SU-DHL-6 (cell line): ENCODE measurements around the gene SATB1.

Experiments used
- H2AFZ ChIP-seq: fragments of 200-600 bp; sonication (generic); 2 replicates; pipeline ENCODE4 v1.6.1; 2014; ENCODE audit warnings: low read depth, mild to moderate bottlenecking, moderate library complexity, mixed read lengths, antibody characterized with exemption, low read length; ENCODE audit not compliant: severe bottlenecking
- H3F3A ChIP-seq: fragments of 200-600 bp; shearing (Covaris generic); 2 replicates; pipeline ENCODE4 v1.6.0; 2016; ENCODE audit warnings: antibody characterized with exemption, mild to moderate bottlenecking; ENCODE audit not compliant: insufficient read depth
- H3K27ac ChIP-seq: fragments of 200-600 bp; sonication (generic); 2 replicates; pipeline ENCODE4 v1.5.1; 2016; ENCODE audit warnings: low read depth, mild to moderate bottlenecking, low read length, moderate library complexity, mixed read lengths
- H3K27me3 ChIP-seq: fragments of 200-600 bp; sonication (generic), shearing (Covaris generic); 2 replicates; pipeline ENCODE4 v1.6.0; 2014; ENCODE audit warnings: mild to moderate bottlenecking, low read length
- H3K36me3 ChIP-seq: fragments of 200-600 bp; sonication (generic); 2 replicates; pipeline ENCODE4 v1.6.1; 2014; ENCODE audit warnings: mild to moderate bottlenecking, low read length, mixed read lengths
- H3K4me2 ChIP-seq: fragments of 300-600, 200-600 bp; shearing (Covaris generic), sonication (generic); 2 replicates; pipeline ENCODE4 v1.6.0; 2014; ENCODE audit warnings: low read length, low read depth, mild to moderate bottlenecking; ENCODE audit not compliant: poor library complexity, severe bottlenecking
- H3K4me3 ChIP-seq: fragments of 200-600 bp; sonication (generic); 2 replicates; pipeline ENCODE4 v1.5.1; 2014; ENCODE audit warnings: antibody characterized with exemption, low read length, mild to moderate bottlenecking, mixed read lengths; ENCODE audit not compliant: insufficient read depth, poor library complexity, severe bottlenecking
- H3K79me2 ChIP-seq: fragments of 200-600 bp; sonication (generic); 2 replicates; pipeline ENCODE4 v1.6.1; 2014; ENCODE audit warnings: mild to moderate bottlenecking, low read length, moderate library complexity; ENCODE audit not compliant: insufficient read depth
- H3K9ac ChIP-seq: fragments of 200-600 bp; sonication (generic); 2 replicates; pipeline ENCODE4 v1.7.0; 2014; ENCODE audit warnings: mild to moderate bottlenecking, low read length
- H3K9me2 ChIP-seq: fragments of 200-600 bp; sonication (generic); replicated peaks from 2 replicates; pipeline ENCODE4 v1.6.1; 2014; ENCODE audit warnings: low read length; ENCODE audit not compliant: insufficient read depth
- H3K9me3 ChIP-seq: fragments of 200-600 bp; sonication (generic); 2 replicates; pipeline ENCODE4 v1.6.1; 2014; ENCODE audit warnings: low read length, mixed read lengths; ENCODE audit not compliant: insufficient read depth
- H4K20me1 ChIP-seq: fragments of 200-600 bp; sonication (generic); 2 replicates; pipeline ENCODE4 v1.6.1; 2014; ENCODE audit warnings: low read depth, mild to moderate bottlenecking, antibody characterized with exemption, low read length, moderate library complexity, mixed read lengths
- EZH2phosphoT487 ChIP-seq: fragments of 200-600 bp; sonication (generic), shearing (Covaris generic); conservative IDR thresholded peaks from 2 replicates; pipeline ENCODE4 v1.6.1; 2018; ENCODE audit warnings: mild to moderate bottlenecking, antibody characterized with exemption, low read length, moderate library complexity, mixed read lengths
- TF ChIP-seq, protein P1 (sequence below): fragments of 200-600 bp; sonication (generic); IDR thresholded peaks from one replicate; pipeline ENCODE4 v1.5.1; 2017; ENCODE audit warnings: antibody characterized with exemption, mild to moderate bottlenecking, low read length, moderate library complexity; ENCODE audit not compliant: insufficient read depth, poor library complexity, severe bottlenecking

The SATB1 gene

DNA sequence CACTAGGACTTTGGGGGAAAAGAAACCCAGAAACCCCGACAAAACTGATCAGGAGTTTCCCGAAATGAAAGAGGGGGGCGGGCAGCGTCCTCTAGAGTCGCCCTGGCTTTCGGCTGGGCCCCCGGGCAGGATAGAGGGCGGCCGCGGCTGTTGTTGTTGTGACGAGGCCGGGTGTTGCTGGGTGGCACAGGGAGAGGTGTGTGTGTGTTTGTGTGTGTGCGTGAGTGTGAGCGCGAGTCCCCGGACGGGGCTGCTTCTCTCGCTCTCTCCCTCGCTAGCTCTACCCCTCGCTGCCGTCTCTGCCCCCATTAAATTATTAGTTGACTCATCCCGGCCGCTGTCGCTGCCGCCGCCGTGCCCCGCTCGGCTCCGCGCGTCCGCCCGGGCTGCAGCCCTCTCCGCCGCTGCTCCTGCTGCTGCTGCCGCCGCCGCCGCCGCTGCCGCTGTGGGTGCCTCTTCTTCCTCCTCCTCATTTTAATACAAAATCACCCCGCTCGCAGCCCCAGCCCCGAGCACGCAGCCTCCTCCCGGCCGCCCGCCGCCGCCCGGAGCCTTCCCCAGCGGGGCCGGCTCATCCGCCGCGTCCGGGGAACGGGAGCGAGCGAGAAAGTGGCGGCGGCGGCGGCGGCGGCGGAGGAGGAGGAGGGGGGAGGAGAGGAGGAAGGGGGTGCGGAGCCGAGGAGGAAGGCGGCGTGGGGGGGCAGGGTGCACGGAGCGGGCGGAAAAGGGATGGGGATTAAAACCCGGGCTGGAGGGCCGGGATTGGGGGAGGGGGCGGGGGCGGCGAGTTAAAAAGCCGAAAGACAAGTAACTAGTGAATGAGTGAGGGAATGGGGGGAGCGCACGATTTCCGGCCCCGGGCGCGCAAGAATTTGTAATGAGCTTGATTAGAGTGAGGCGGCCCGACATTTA is at the start of gene SATB1:
TSS of gene SATB1 (minus strand) at position 611 of the 912 bp plus-strand sequence. CDS start 4,372 bp downstream, outside the sequence.
- Histone ChIP-seq H3K27me3 (no peaks in the 10 kb centered on the region), H3K9me2 (no peaks in the 10 kb centered on the region), H3K9me3 (no peaks in the 10 kb centered on the region), H3K27ac (no peak within 1 kb of the TSS), H3K79me2 (no peaks in the 10 kb centered on the region), H3K4me3 (peak within 1 kb of the TSS; percentile 72), H3K36me3 (no peaks in the 10 kb centered on the region), H3K4me2 (peak within 1 kb of the TSS; percentile 93), H4K20me1 (0 out of 2 replicates have a peak, but pooled peaks cover 3% of the 10 kb centered on the region), H2AFZ (peak within 1 kb of the TSS; percentile 95), H3K9ac (peak within 1 kb of the TSS; percentile 56), H3F3A (peaks cover 12% of the 10 kb centered on the region)
- TF ChIP-seq EZH2phosphoT487: no peak

- Histone ChIP-seq H3K9ac (no peak overlapping the region), H3K4me3 (no peak overlapping the region), H3K9me3 (no peaks in the 10 kb centered on the region), H3F3A (no peaks in the 10 kb centered on the region), H2AFZ (no peak overlapping the region), H3K27me3 (no peaks in the 10 kb centered on the region), H3K79me2 (no peaks in the 10 kb centered on the region), H3K27ac (no peak overlapping the region), H3K4me2 (no peak overlapping the region), H4K20me1 (no peaks in the 10 kb centered on the region), H3K9me2 (no peaks in the 10 kb centered on the region), H3K36me3 (no peaks in the 10 kb centered on the region)
- TF ChIP-seq EZH2phosphoT487: no peak
- TF ChIP-seq, protein P1, sequence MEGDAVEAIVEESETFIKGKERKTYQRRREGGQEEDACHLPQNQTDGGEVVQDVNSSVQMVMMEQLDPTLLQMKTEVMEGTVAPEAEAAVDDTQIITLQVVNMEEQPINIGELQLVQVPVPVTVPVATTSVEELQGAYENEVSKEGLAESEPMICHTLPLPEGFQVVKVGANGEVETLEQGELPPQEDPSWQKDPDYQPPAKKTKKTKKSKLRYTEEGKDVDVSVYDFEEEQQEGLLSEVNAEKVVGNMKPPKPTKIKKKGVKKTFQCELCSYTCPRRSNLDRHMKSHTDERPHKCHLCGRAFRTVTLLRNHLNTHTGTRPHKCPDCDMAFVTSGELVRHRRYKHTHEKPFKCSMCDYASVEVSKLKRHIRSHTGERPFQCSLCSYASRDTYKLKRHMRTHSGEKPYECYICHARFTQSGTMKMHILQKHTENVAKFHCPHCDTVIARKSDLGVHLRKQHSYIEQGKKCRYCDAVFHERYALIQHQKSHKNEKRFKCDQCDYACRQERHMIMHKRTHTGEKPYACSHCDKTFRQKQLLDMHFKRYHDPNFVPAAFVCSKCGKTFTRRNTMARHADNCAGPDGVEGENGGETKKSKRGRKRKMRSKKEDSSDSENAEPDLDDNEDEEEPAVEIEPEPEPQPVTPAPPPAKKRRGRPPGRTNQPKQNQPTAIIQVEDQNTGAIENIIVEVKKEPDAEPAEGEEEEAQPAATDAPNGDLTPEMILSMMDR: no peak
These were observed 49.1 kb upstream of the SATB1 start for GRCh38 chr3:18474202-18474601.

- H3K9ac ChIP-seq: no peak overlapping the region
- H3K27me3 ChIP-seq: no peaks in the 10 kb centered on the region
- no peaks in the 10 kb centered on the region for H3K79me2 ChIP-seq
- no peaks in the 10 kb centered on the region for H3K9me3 ChIP-seq
- H4K20me1 ChIP-seq: no peaks in the 10 kb centered on the region
- no peak overlapping the region for H3K4me3 ChIP-seq
- no peak for TF ChIP-seq EZH2phosphoT487
- TF ChIP-seq, protein P1: no peak
- H3F3A ChIP-seq: no peaks in the 10 kb centered on the region
- H2AFZ ChIP-seq: no peak overlapping the region
- H3K4me2 ChIP-seq: no peak overlapping the region
- H3K36me3 ChIP-seq: no peaks in the 10 kb centered on the region
- no peaks in the 10 kb centered on the region for H3K9me2 ChIP-seq
- H3K27ac ChIP-seq: no peak overlapping the region
These were observed 44.6 kb upstream of the SATB1 start for GRCh38 chr3:18469775-18470174.

DNA sequence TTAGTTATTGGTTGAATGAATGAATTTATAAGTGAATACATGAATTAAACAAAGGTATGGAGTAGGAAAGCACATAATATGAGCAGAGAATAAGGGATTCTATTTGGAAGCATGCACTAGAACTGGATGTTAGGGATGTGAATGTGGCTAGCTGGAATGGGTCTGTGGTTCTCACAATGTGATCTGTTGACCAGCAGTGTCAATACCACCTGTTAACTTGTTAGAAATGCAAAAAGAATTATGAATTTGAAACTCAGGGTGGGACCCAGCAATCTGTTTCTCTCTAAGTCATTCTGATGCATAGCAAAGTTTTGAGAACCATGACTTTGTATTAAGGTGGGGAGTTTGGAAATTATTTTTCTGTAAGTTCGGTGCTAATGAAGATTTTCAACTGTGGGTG is 41.0 kb upstream of the SATB1 start:
- H3K4me3 ChIP-seq: no peak overlapping the region
- no peak overlapping the region for H3K4me2 ChIP-seq
- no peaks in the 10 kb centered on the region for H3K9me2 ChIP-seq
- H3K27ac ChIP-seq: no peak overlapping the region
- H3K9me3 ChIP-seq: no peaks in the 10 kb centered on the region
- H4K20me1 ChIP-seq: no peaks in the 10 kb centered on the region
- no peak overlapping the region for H2AFZ ChIP-seq
- H3K79me2 ChIP-seq: no peaks in the 10 kb centered on the region
- H3K9ac ChIP-seq: no peak overlapping the region
- H3K27me3 ChIP-seq: no peaks in the 10 kb centered on the region
- H3K36me3 ChIP-seq: no peaks in the 10 kb centered on the region
- TF ChIP-seq EZH2phosphoT487: no peak
- TF ChIP-seq, protein P1: no peak
- H3F3A ChIP-seq: no peaks in the 10 kb centered on the region
